SK-N-SH (cell line): Measurements from ENCODE around the gene CYP2D6. TPM values are rescaled to one million over a fixed set of nuclear protein-coding genes. Genes with fewer than 3 reads are reported as not detected.
"Not testable (repeated sequence)": the region's sequence is repeated elsewhere in the genome, so short reads cannot be mapped to it uniquely, and the experiment has no call there.

Source experiments
- CTCF ChIA-PET: fragments of 300-600, 350-600 bp; formaldehyde crosslinking; extraction: SDS; loops from one replicate; lab custom pipeline; 2021; lab: Yijun Ruan, JAX
- POLR2A ChIA-PET: fragments of 350-600 bp; sonication (Branson Sonifier 250); formaldehyde crosslinking; extraction: SDS; loops from one replicate; lab custom pipeline; 2020; ENCODE audit warnings: antibody characterized with exemption, inconsistent platforms; lab: Yijun Ruan, JAX
- DNase-seq: peaks from one replicate; pipeline ENCODE4 v3.0.0; 2012
- H2AFZ ChIP-seq: fragments of 200-600 bp; sonication (generic); 2 replicates; pipeline ENCODE4 v1.8.1; 2016; ENCODE audit warnings: antibody characterized with exemption, mild to moderate bottlenecking, low read depth
- H3F3A ChIP-seq: fragments of 200-600 bp; sonication (generic); replicated peaks from 2 replicates; pipeline ENCODE3; 2016; ENCODE audit warnings: antibody characterized with exemption, mild to moderate bottlenecking; ENCODE audit not compliant: insufficient read depth
- H3K27ac ChIP-seq, 2 experiments: fragments of 200-500 bp in 1 of 2; fragments of 200-600 bp in 1 of 2; sonication (Bioruptor generic) in 1 of 2; sonication (generic), shearing (Covaris generic) in 1 of 2; 2 replicates each; pipeline versions ENCODE4 v1.5.1 to v1.6.1; 2014 to 2016; ENCODE audit warnings: low read depth in 2 of 2, inconsistent platforms in 1 of 2, low read length in 1 of 2, mild to moderate bottlenecking in 1 of 2, mixed read lengths in 1 of 2
- H3K27me3 ChIP-seq: fragments of 200-600 bp; sonication (generic), shearing (Covaris generic); 2 replicates; pipeline ENCODE4 v1.6.1; 2016; ENCODE audit warnings: mixed run types; ENCODE audit not compliant: insufficient read depth
- H3K36me3 ChIP-seq, 2 experiments: fragments of 200-500 bp in 1 of 2; fragments of 200-600 bp in 1 of 2; sonication (Bioruptor generic) in 1 of 2; sonication (generic) in 1 of 2; replicated peaks in 1 of 2; 2 replicates each; pipeline versions ENCODE3 to v1.5.1; 2014 to 2016; ENCODE audit warnings: low read length in 1 of 2, mild to moderate bottlenecking in 1 of 2; ENCODE audit not compliant: insufficient read depth in 2 of 2, control insufficient read depth in 1 of 2
- H3K4me1 ChIP-seq, 2 experiments: fragments of 200-500 bp in 1 of 2; fragments of 200-600 bp in 1 of 2; sonication (Bioruptor generic) in 1 of 2; sonication (generic), shearing (Covaris generic) in 1 of 2; 2 replicates each; pipeline versions ENCODE4 v1.5.1 to v1.6.1; 2014 to 2016; ENCODE audit warnings: low read depth in 1 of 2, low read length in 1 of 2, mixed run types in 1 of 2; ENCODE audit not compliant: insufficient read depth in 2 of 2, control insufficient read depth in 1 of 2
- H3K4me2 ChIP-seq: fragments of 200-600 bp; sonication (generic), shearing (Covaris generic); 2 replicates; pipeline ENCODE4 v1.6.1; 2017; ENCODE audit warnings: mixed run types
- H3K4me3 ChIP-seq, 2 experiments: fragments of 200-500 bp in 1 of 2; fragments of 200-600 bp in 1 of 2; sonication (Bioruptor generic) in 1 of 2; sonication (generic), shearing (Covaris generic) in 1 of 2; 2 replicates each; pipeline versions ENCODE4 v1.5.1 to v1.8.1; 2014 to 2016; ENCODE audit warnings: low read depth in 2 of 2, inconsistent platforms in 1 of 2, low read length in 1 of 2, mild to moderate bottlenecking in 1 of 2, mixed read lengths in 1 of 2, moderate library complexity in 1 of 2
- H3K79me2 ChIP-seq: fragments of 200-600 bp; sonication (generic); 2 replicates; pipeline ENCODE4 v1.8.1; 2017; ENCODE audit warnings: mild to moderate bottlenecking; ENCODE audit not compliant: insufficient read depth
- H3K9ac ChIP-seq: fragments of 200-600 bp; sonication (generic); 2 replicates; pipeline ENCODE4 v1.6.1; 2017; ENCODE audit warnings: mixed run types
- H3K9me2 ChIP-seq: fragments of 200-600 bp; sonication (generic); 2 replicates; pipeline ENCODE4 v1.6.1; 2017; ENCODE audit warnings: mixed run types
- H3K9me3 ChIP-seq: fragments of 200-600 bp; sonication (generic); 2 replicates; pipeline ENCODE4 v1.6.1; 2017; ENCODE audit warnings: mixed run types, mild to moderate bottlenecking, moderate library complexity
- H4K20me1 ChIP-seq: fragments of 200-600 bp; sonication (generic); 2 replicates; pipeline ENCODE4 v1.6.1; 2017; ENCODE audit warnings: mild to moderate bottlenecking, mixed run types; ENCODE audit not compliant: insufficient read depth
- CTCF ChIP-seq: fragments of 200-600 bp; sonication (generic); IDR thresholded peaks from 2 replicates; pipeline ENCODE4 v1.6.1; 2017; ENCODE audit warnings: antibody characterized with exemption, mild to moderate bottlenecking, moderate library complexity
- EP300 ChIP-seq, 2 experiments: IDR thresholded peaks; 2 replicates each; pipeline versions ENCODE4 v1.4.0 to v1.6.1; 2012; ENCODE audit warnings: borderline replicate concordance in 1 of 2, low read depth in 1 of 2, low read length in 1 of 2
- FOXJ3 ChIP-seq: sonication (generic); formaldehyde crosslinking; IDR thresholded peaks from 2 replicates; pipeline ENCODE4 v1.5.1; 2020; ENCODE audit warnings: mild to moderate bottlenecking, missing genetic modification reagents
- GABPA ChIP-seq: IDR thresholded peaks from 2 replicates; pipeline ENCODE4 v1.4.0; 2012; ENCODE audit warnings: low read depth, mild to moderate bottlenecking
- IRF3 ChIP-seq: fragments of 150-350 bp; IDR thresholded peaks from 2 replicates; pipeline ENCODE4 v1.6.1; 2016; ENCODE audit warnings: mild to moderate bottlenecking, low read depth, low read length
- POLR2AphosphoS5 ChIP-seq: IDR thresholded peaks from 2 replicates; pipeline ENCODE4 v1.6.1; 2012; ENCODE audit warnings: low read depth, low read length
- RAD21 ChIP-seq: IDR thresholded peaks from 2 replicates; pipeline ENCODE4 v1.6.1; 2012; ENCODE audit warnings: mild to moderate bottlenecking, low read length
- RCOR1 ChIP-seq: fragments of 150-350 bp; IDR thresholded peaks from 2 replicates; pipeline ENCODE4 v1.6.1; 2017; ENCODE audit warnings: antibody characterized with exemption, low read length
- RFX5 ChIP-seq: IDR thresholded peaks from 2 replicates; pipeline ENCODE4 v1.6.1; 2012; ENCODE audit warnings: mild to moderate bottlenecking, improper control_type of control experiment, low read length
- RXRA ChIP-seq: IDR thresholded peaks from 2 replicates; pipeline ENCODE4 v1.4.0; 2012; ENCODE audit warnings: low read depth, mild to moderate bottlenecking, borderline replicate concordance
- SIN3A ChIP-seq: IDR thresholded peaks from 2 replicates; pipeline ENCODE4 v1.6.1; 2012; ENCODE audit warnings: low read depth, mild to moderate bottlenecking, low read length, moderate library complexity, borderline replicate concordance
- TAF1 ChIP-seq: IDR thresholded peaks from 2 replicates; pipeline ENCODE4 v1.6.1; 2012; ENCODE audit warnings: low read depth, mild to moderate bottlenecking, low read length, moderate library complexity, borderline replicate concordance
- TEAD4 ChIP-seq: IDR thresholded peaks from 2 replicates; pipeline ENCODE4 v1.4.0; 2012; ENCODE audit warnings: mild to moderate bottlenecking, borderline replicate concordance; ENCODE audit not compliant: insufficient read depth
- USF1 ChIP-seq: IDR thresholded peaks from 2 replicates; pipeline ENCODE4 v1.4.0; 2012; ENCODE audit warnings: low read depth, borderline replicate concordance
- WGBS: methylation state at CpG from one replicate; pipeline ENCODE4 v1.1.6; 2017; ENCODE audit warnings: low lambda C conversion rate; 5-methylcytosine and 5-hydroxymethylcytosine counted together
- polyA plus RNA-seq, 3 experiments: library from polyadenylated mRNA; depleted of rRNA; stranded (reverse); fragments of >200 nt; gene quantifications; 2 replicates each; pipeline ENCODE4 v1.2.3, GENCODE V29; 2012

Gene CYP2D6
- polyA plus RNA-seq, 1 of the 3 experiments (the other 2 are of a cell fraction) = 0.26 TPM

- TF ChIP-seq IRF3 (no peak), FOXJ3 (CRISPR knock-in tag) (no peak)
These were observed 15.9 kb downstream of the CYP2D6 start (continued) for GRCh38 chr22:42114721-42115120.

- H3K9me3 ChIP-seq, H3K27ac ChIP-seq, H3K9ac ChIP-seq, H3K4me2 ChIP-seq, H3K36me3 ChIP-seq, H3K4me1 ChIP-seq, H3K4me3 ChIP-seq, POLR2A ChIA-PET, H2AFZ ChIP-seq: not testable (repeated sequence)
- peak; percentile 50 for DNase-seq
- WGBS = 20% methylated on average over 2 of the region's 4 CpGs
- peak; percentile 54 for TF ChIP-seq RAD21
- TF ChIP-seq, all 33 proteins: peak for 1; not testable (repeated sequence) for 32
- H3K9me2 ChIP-seq, H3F3A ChIP-seq, H3K27me3 ChIP-seq, H4K20me1 ChIP-seq, H3K79me2 ChIP-seq: not testable (repeated sequence)
- CTCF ChIA-PET = interaction anchor here (0.7 to 1.4 kb wide), 6 partner anchors 9 to 332 kb away, joined by 3 to 11 read pairs (median 6); partner anchors contain the start of gene NDUFA6
These were observed 17.8 kb downstream of the CYP2D6 start for GRCh38 chr22:42112793-42113192.

- H3K9me3 ChIP-seq = no peaks in the 10 kb centered on the region
- no peak overlapping the region for H3K4me2 ChIP-seq
- no peaks in the 10 kb centered on the region for H3K4me1 ChIP-seq
- H3K9ac ChIP-seq = no peak overlapping the region
- H3K79me2 ChIP-seq = no peaks in the 10 kb centered on the region
- H2AFZ ChIP-seq = no peak overlapping the region
- H3K36me3 ChIP-seq = no peaks in the 10 kb centered on the region
- no peak overlapping the region for H3K27ac ChIP-seq
- DNase-seq = no peak
- H4K20me1 ChIP-seq = no peaks in the 10 kb centered on the region
- TF ChIP-seq USF1 = no peak
- no peak for TF ChIP-seq EP300 (IDR thresholded peaks at IDR 0.05; ENCODE audit: borderline replicate concordance in 1 of 2, low read depth in 1 of 2, low read length in 1 of 2)
- TF ChIP-seq POLR2AphosphoS5 = no peak
- H3K4me3 ChIP-seq = no peak overlapping the region
- no peaks in the 10 kb centered on the region for H3K9me2 ChIP-seq
- CTCF ChIA-PET = interaction anchor here (0.6 kb wide), 1 partner anchor 237 kb away, joined by 3 read pairs; no protein-coding TSS in a partner anchor
- POLR2A ChIA-PET = no interaction called here
- no peaks in the 10 kb centered on the region for H3K27me3 ChIP-seq
- H3F3A ChIP-seq = no peaks in the 10 kb centered on the region
- WGBS = 83% methylated on average over 4 of the region's 4 CpGs
These were observed 18.8 kb downstream of the CYP2D6 start for GRCh38 chr22:42111798-42112197.

- POLR2A ChIA-PET = no interaction called here
- no peak overlapping the region for H3K4me3 ChIP-seq
- no peaks in the 10 kb centered on the region for H3K36me3 ChIP-seq
- no peak for DNase-seq
- no peaks in the 10 kb centered on the region for H3F3A ChIP-seq
- WGBS = 89% methylated on average over 10 of the region's 18 CpGs
- no peaks in the 10 kb centered on the region for H3K27me3 ChIP-seq
- H3K9ac ChIP-seq = no peak overlapping the region
- CTCF ChIA-PET = no interaction called here
- no peaks in the 10 kb centered on the region for H3K9me2 ChIP-seq
- H3K27ac ChIP-seq = no peak overlapping the region
- H3K9me3 ChIP-seq = no peaks in the 10 kb centered on the region
- no peak overlapping the region for H3K4me2 ChIP-seq
- H3K79me2 ChIP-seq = no peaks in the 10 kb centered on the region
- no peak overlapping the region for H2AFZ ChIP-seq
- H3K4me1 ChIP-seq = no peaks in the 10 kb centered on the region
- no peaks in the 10 kb centered on the region for H4K20me1 ChIP-seq
- TF ChIP-seq TAF1 (no peak), IRF3 (no peak), FOXJ3 (CRISPR knock-in tag) (no peak), GABPA (no peak), CTCF (no peak), RXRA (no peak), RCOR1 (no peak), RAD21 (no peak), RFX5 (no peak), TEAD4 (no peak), SIN3A (no peak)
These were observed 21.8 kb downstream of the CYP2D6 start for GRCh38 chr22:42108848-42109247.
